ENCODE measurements around the gene BACE1.

DNA sequence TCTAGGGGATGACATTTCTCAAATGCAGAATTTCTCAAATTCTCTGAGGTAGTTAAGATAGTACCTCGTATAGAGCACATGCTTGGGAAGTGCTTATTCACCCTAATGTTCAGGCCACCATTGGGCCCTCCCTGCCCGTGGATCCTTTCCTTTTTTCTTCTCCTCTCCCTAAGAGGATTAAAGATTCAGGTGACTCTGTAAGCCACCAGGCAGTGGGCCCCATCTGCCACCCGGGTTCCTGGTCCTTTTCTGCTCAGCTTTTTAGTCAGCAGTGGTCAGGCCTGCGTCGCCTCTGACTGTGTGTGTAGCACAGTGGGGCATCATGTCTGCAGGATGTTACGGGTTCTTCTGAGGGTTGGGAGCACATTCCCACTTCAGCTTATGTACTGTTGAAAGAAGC lies 18.8 kb upstream of the BACE1 start:
- TF ChIP-seq EZH2 (IDR thresholded peaks at IDR 0.05; ENCODE audit: borderline replicate concordance, low read length) (no peak), CTCF (IDR thresholded peaks at IDR 0.05; ENCODE audit: low read length) (no peak)

All from OCI-LY1 (cell line).